HepG2 (cell line): ENCODE results near the gene TAAR9. TPM values are rescaled to one million over a fixed set of nuclear protein-coding genes. Genes with fewer than 3 reads are reported as not detected.
A peak's percentile ranks its signal among the peaks of the same experiment; 100 is the strongest.

Experiments used
- CHCHD3 ChIP-seq: sonication (generic); formaldehyde crosslinking; IDR thresholded peaks from 2 replicates; pipeline ENCODE4 v1.8.0; 2022; ENCODE audit warnings: mild to moderate bottlenecking, missing genetic modification reagents, moderate library complexity
- FOXA3 ChIP-seq: IDR thresholded peaks from 2 replicates; pipeline ENCODE4 v1.6.1; 2016; ENCODE audit warnings: missing genetic modification reagents, missing compliant biosample characterization
- JUNB ChIP-seq: sonication (generic); formaldehyde crosslinking; IDR thresholded peaks from 2 replicates; pipeline ENCODE4 v1.8.0; 2022; ENCODE audit warnings: missing genetic modification reagents, mild to moderate bottlenecking, borderline replicate concordance
- KAT8 ChIP-seq: IDR thresholded peaks from 2 replicates; pipeline ENCODE4 v1.6.1; 2016; ENCODE audit warnings: missing genetic modification reagents, missing compliant biosample characterization
- MLLT10 ChIP-seq: sonication (generic); formaldehyde crosslinking; IDR thresholded peaks from 2 replicates; pipeline ENCODE4 v1.4.0; 2020; ENCODE audit warnings: missing genetic modification reagents
- MXD4 ChIP-seq: IDR thresholded peaks from 2 replicates; pipeline ENCODE4 v1.6.1; 2016; ENCODE audit warnings: mild to moderate bottlenecking, missing biosample characterization, missing genetic modification reagents
- NCOA2 ChIP-seq: sonication (generic); formaldehyde crosslinking; IDR thresholded peaks from 2 replicates; pipeline ENCODE4 v1.8.0; 2022; ENCODE audit warnings: inconsistent platforms
- NR2C2 ChIP-seq: sonication (generic); formaldehyde crosslinking; IDR thresholded peaks from 2 replicates; pipeline ENCODE4 v1.4.0; 2020; ENCODE audit warnings: missing genetic modification reagents, mild to moderate bottlenecking, moderate library complexity, borderline replicate concordance
- SMAD3 ChIP-seq: sonication (generic); formaldehyde crosslinking; IDR thresholded peaks from 2 replicates; pipeline ENCODE4 v1.4.0; 2020; ENCODE audit warnings: missing genetic modification reagents
- SMARCC2 ChIP-seq: fragments of 450-650 bp; IDR thresholded peaks from 2 replicates; pipeline ENCODE4 v1.6.1; 2017; ENCODE audit warnings: antibody characterized with exemption, mild to moderate bottlenecking
- TARDBP ChIP-seq: sonication (generic); formaldehyde crosslinking; IDR thresholded peaks from 2 replicates; pipeline ENCODE4 v1.8.0; 2022; ENCODE audit warnings: mild to moderate bottlenecking, missing genetic modification reagents
- TBL1XR1 ChIP-seq: fragments of 150-350 bp; IDR thresholded peaks from 2 replicates; pipeline ENCODE4 v1.6.1; 2014; ENCODE audit warnings: borderline replicate concordance, low read length; ENCODE audit not compliant: partially characterized antibody
- TBX2 ChIP-seq: sonication (generic); formaldehyde crosslinking; IDR thresholded peaks from 2 replicates; pipeline ENCODE4 v1.5.0; 2020; ENCODE audit warnings: missing genetic modification reagents, mild to moderate bottlenecking, borderline replicate concordance
- WIZ ChIP-seq: sonication (generic); formaldehyde crosslinking; IDR thresholded peaks from 2 replicates; pipeline ENCODE4 v1.5.1; 2020; ENCODE audit warnings: mild to moderate bottlenecking, missing genetic modification reagents
- ZMYM4 ChIP-seq: sonication (generic); formaldehyde crosslinking; IDR thresholded peaks from 2 replicates; pipeline ENCODE4 v1.8.1; 2023; ENCODE audit warnings: mild to moderate bottlenecking, missing genetic modification reagents
- ZNF552 ChIP-seq: sonication (generic); formaldehyde crosslinking; IDR thresholded peaks from 2 replicates; pipeline ENCODE4 v1.9.0; 2022; ENCODE audit warnings: missing genetic modification reagents, mild to moderate bottlenecking, borderline replicate concordance
- ZNF572 ChIP-seq: sonication (generic); formaldehyde crosslinking; IDR thresholded peaks from 2 replicates; pipeline ENCODE4 v1.5.1; 2020; ENCODE audit warnings: mild to moderate bottlenecking, missing genetic modification reagents
- ZNF614 ChIP-seq: IDR thresholded peaks from 2 replicates; pipeline ENCODE4 v1.6.1; 2018; ENCODE audit warnings: missing biosample characterization, missing genetic modification reagents, inconsistent platforms, borderline replicate concordance
- ZNF775 ChIP-seq: sonication (generic); formaldehyde crosslinking; IDR thresholded peaks from 2 replicates; pipeline ENCODE4 v1.4.0; 2020; ENCODE audit warnings: missing genetic modification reagents, mild to moderate bottlenecking, moderate library complexity, borderline replicate concordance
- polyA plus RNA-seq, 8 experiments: library from polyadenylated mRNA; depleted of rRNA in 3 of 8; stranded (reverse) in 7 of 8; unstranded in 1 of 8; fragments of >200 nt; fragmentation: Illumina TruSeq in 4 of 8; extraction: Trizol in 4 of 8; gene quantifications; 2 replicates each; pipeline versions ENCODE4 v1.2.1 to v1.2.3, GENCODE V29; 2011 to 2016; ENCODE audit warnings: low read depth in 4 of 8, missing spikeins in 1 of 8, mixed read lengths in 1 of 8; ENCODE audit not compliant: insufficient read depth in 1 of 8
- total RNA-seq, 5 experiments: library from RNA; depleted of rRNA; stranded (reverse); fragments of >200 nt; fragmentation: Illumina TruSeq; extraction: Trizol; gene quantifications; 2 replicates each; pipeline ENCODE4 v1.2.3, GENCODE V29; 2016; ENCODE audit warnings: low read depth in 1 of 5
- TF ChIP-seq, protein P1 (sequence below): sonication (generic); formaldehyde crosslinking; IDR thresholded peaks from 2 replicates; pipeline ENCODE4 v1.4.0; 2020; ENCODE audit warnings: mild to moderate bottlenecking, missing genetic modification reagents
- TF ChIP-seq, protein P2 (sequence below): sonication (generic); formaldehyde crosslinking; IDR thresholded peaks from 2 replicates; pipeline ENCODE4 v1.5.0; 2020; ENCODE audit warnings: mild to moderate bottlenecking, missing genetic modification reagents, moderate library complexity
- TF ChIP-seq, protein P3 (sequence below): sonication (generic); formaldehyde crosslinking; IDR thresholded peaks from 2 replicates; pipeline ENCODE4 v1.5.0; 2020; ENCODE audit warnings: mild to moderate bottlenecking, missing genetic modification reagents
- TF ChIP-seq, protein P4 (sequence below): sonication (generic); formaldehyde crosslinking; IDR thresholded peaks from 2 replicates; pipeline ENCODE4 v1.5.1; 2020; ENCODE audit warnings: missing genetic modification reagents, mild to moderate bottlenecking, borderline replicate concordance

TAAR9 gene
- total and polyA plus RNA-seq, 2 of the 13 experiments (the other 11 are each of a cell fraction or from before 2014, with no cell fraction given), result 0.07 TPM; not detected in 1

DNA sequence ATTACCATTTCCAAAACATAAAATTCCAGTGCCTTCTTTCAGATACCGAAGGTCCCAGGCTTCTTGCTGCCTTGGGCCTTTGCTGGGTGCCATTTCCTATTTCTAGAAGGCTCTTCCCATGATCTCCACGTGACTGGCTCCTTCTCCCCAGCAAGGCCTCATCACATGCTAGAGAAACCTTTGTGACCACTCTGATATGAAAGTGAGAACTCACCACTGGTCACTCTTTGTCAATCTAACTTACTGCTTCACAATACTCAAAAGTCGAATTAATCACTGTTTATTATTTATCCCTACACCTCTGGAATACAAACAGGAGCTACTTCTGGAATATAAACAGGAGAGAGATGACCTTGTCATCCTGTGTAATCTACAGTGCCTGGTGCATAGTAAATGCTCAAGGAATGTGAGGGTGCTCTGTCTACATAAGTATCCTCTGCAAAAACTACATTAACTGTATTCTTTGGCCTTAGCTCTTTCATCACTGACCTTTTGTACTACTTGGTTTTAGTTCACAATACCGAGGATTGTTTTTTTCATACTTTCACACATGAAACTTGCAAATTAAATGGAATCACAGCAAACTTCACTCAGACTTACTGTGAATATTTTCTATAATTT, 26.8 kb upstream of the TAAR9 start (continued):
- TF ChIP-seq ZNF775 (CRISPR knock-in tag) (no peak), FOXA3 (CRISPR knock-in tag) (no peak), WIZ (no peak), SMARCC2 (no peak), NR2C2 (CRISPR knock-in tag) (no peak), SMAD3 (no peak), ZNF614 (CRISPR knock-in tag) (0 out of 2 replicates have a peak, but pooled peaks have one; percentile 32), ZMYM4 (no peak), TBX2 (peak; percentile 20; the same call in 1 of the 2 replicates), NCOA2 (0 out of 2 replicates have a peak, but pooled peaks have one; percentile 20), JUNB (CRISPR knock-in tag) (no peak), TARDBP (CRISPR knock-in tag) (0 out of 2 replicates have a peak, but pooled peaks have one; percentile 38), ZNF552 (no peak), CHCHD3 (no peak), TBL1XR1 (no peak), ZNF572 (no peak), KAT8 (CRISPR knock-in tag) (0 out of 2 replicates have a peak, but pooled peaks have one; percentile 13), MXD4 (CRISPR knock-in tag) (peak; percentile 39; the same call in 1 of the 2 replicates), MLLT10 (CRISPR knock-in tag) (no peak)
- TF ChIP-seq, protein P1, sequence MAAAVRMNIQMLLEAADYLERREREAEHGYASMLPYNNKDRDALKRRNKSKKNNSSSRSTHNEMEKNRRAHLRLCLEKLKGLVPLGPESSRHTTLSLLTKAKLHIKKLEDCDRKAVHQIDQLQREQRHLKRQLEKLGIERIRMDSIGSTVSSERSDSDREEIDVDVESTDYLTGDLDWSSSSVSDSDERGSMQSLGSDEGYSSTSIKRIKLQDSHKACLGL (CRISPR knock-in tag), result no peak
- TF ChIP-seq, protein P2, sequence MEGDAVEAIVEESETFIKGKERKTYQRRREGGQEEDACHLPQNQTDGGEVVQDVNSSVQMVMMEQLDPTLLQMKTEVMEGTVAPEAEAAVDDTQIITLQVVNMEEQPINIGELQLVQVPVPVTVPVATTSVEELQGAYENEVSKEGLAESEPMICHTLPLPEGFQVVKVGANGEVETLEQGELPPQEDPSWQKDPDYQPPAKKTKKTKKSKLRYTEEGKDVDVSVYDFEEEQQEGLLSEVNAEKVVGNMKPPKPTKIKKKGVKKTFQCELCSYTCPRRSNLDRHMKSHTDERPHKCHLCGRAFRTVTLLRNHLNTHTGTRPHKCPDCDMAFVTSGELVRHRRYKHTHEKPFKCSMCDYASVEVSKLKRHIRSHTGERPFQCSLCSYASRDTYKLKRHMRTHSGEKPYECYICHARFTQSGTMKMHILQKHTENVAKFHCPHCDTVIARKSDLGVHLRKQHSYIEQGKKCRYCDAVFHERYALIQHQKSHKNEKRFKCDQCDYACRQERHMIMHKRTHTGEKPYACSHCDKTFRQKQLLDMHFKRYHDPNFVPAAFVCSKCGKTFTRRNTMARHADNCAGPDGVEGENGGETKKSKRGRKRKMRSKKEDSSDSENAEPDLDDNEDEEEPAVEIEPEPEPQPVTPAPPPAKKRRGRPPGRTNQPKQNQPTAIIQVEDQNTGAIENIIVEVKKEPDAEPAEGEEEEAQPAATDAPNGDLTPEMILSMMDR, result no peak
- TF ChIP-seq, protein P3, sequence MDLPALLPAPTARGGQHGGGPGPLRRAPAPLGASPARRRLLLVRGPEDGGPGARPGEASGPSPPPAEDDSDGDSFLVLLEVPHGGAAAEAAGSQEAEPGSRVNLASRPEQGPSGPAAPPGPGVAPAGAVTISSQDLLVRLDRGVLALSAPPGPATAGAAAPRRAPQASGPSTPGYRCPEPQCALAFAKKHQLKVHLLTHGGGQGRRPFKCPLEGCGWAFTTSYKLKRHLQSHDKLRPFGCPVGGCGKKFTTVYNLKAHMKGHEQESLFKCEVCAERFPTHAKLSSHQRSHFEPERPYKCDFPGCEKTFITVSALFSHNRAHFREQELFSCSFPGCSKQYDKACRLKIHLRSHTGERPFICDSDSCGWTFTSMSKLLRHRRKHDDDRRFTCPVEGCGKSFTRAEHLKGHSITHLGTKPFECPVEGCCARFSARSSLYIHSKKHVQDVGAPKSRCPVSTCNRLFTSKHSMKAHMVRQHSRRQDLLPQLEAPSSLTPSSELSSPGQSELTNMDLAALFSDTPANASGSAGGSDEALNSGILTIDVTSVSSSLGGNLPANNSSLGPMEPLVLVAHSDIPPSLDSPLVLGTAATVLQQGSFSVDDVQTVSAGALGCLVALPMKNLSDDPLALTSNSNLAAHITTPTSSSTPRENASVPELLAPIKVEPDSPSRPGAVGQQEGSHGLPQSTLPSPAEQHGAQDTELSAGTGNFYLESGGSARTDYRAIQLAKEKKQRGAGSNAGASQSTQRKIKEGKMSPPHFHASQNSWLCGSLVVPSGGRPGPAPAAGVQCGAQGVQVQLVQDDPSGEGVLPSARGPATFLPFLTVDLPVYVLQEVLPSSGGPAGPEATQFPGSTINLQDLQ (CRISPR knock-in tag), result no peak
- TF ChIP-seq, protein P4, sequence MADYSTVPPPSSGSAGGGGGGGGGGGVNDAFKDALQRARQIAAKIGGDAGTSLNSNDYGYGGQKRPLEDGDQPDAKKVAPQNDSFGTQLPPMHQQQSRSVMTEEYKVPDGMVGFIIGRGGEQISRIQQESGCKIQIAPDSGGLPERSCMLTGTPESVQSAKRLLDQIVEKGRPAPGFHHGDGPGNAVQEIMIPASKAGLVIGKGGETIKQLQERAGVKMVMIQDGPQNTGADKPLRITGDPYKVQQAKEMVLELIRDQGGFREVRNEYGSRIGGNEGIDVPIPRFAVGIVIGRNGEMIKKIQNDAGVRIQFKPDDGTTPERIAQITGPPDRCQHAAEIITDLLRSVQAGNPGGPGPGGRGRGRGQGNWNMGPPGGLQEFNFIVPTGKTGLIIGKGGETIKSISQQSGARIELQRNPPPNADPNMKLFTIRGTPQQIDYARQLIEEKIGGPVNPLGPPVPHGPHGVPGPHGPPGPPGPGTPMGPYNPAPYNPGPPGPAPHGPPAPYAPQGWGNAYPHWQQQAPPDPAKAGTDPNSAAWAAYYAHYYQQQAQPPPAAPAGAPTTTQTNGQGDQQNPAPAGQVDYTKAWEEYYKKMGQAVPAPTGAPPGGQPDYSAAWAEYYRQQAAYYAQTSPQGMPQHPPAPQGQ (CRISPR knock-in tag), result no peak
